ENCODE results near the gene ADGRL2.

- TF ChIP-seq CTCF (IDR thresholded peaks at IDR 0.05) (no peak), EZH2 (IDR thresholded peaks at IDR 0.05) (no peak)
Measured at GRCh38 chr1:81792184-81792583, 8.6 kb upstream of the ADGRL2 start.

All from neural progenitor cell (in vitro differentiated cells).